ENCODE results near the gene MTHFSD. TPM values are rescaled to one million over a fixed set of nuclear protein-coding genes. Genes with fewer than 3 reads are reported as not detected.

The MTHFSD gene
- total RNA-seq, 4 donors from 2014 or later: 12.5 to 26.6 (median 19.3) TPM

GRCh38 chr16:86519649-86520316 lies 35.3 kb downstream of the MTHFSD start:
- WGBS, 2 donors (ENCODE audit: low coverage in 1 of 2): 0% methylated on average over 1 to 5 of the region's 31 CpGs
- Histone ChIP-seq H3K27ac (peak overlapping the region in 3 of 4 donors; percentile 90 to 99 (median 99)), H3K27me3 (peaks cover 25% of the 10 kb centered on the region), H3K36me3 (no peaks in the 10 kb centered on the region), H3K4me1 (peaks cover 0 to 56% (median 13%) of the 10 kb centered on the region in 3 donors), H3K9me3 (no peaks in the 10 kb centered on the region), H3K4me3 (peak overlapping the region in 1 of 2 donors; percentile 26)
- peak; percentile 20 for ATAC-seq
- TF ChIP-seq CTCF (IDR thresholded peaks at IDR 0.05): peak in 3 of 4 experiments; percentile 93 to 96 (median 95)
- no peak for TF ChIP-seq EP300 (IDR thresholded peaks at IDR 0.05)
- TF ChIP-seq POLR2AphosphoS5 (IDR thresholded peaks at IDR 0.05): peak; percentile 47
- TF ChIP-seq POLR2A (IDR thresholded peaks at IDR 0.05): no peak

- Histone ChIP-seq H3K27me3 (peaks cover 25% of the 10 kb centered on the region), H3K4me3 (no peak overlapping the region), H3K36me3 (no peaks in the 10 kb centered on the region), H3K4me1 (peaks cover 0 to 56% (median 13%) of the 10 kb centered on the region in 3 donors), H3K27ac (peak overlapping the region in 3 of 4 donors; percentile 90 to 99 (median 99)), H3K9me3 (no peaks in the 10 kb centered on the region)
- no CpG with 5 or more reads among the region's 16 CpGs for WGBS, 2 donors (ENCODE audit: low coverage in 1 of 2)
- TF ChIP-seq POLR2AphosphoS5 (IDR thresholded peaks at IDR 0.05): no peak
- no peak for TF ChIP-seq POLR2A (IDR thresholded peaks at IDR 0.05)
- no peak for TF ChIP-seq CTCF (IDR thresholded peaks at IDR 0.05)
- TF ChIP-seq EP300 (IDR thresholded peaks at IDR 0.05): no peak
- no peak for ATAC-seq
These were observed 35.9 kb downstream of the MTHFSD start for GRCh38 chr16:86519007-86519648.

- peak; percentile 73 for ATAC-seq
- H3K36me3 ChIP-seq: peaks cover 0 to 12% of the 10 kb centered on the region in 2 donors
- H3K27ac ChIP-seq: peak overlapping the region; percentile 70 to 99 (median 94)
- peaks cover 25% of the 10 kb centered on the region for H3K27me3 ChIP-seq
- no peaks in the 10 kb centered on the region for H3K9me3 ChIP-seq
- peaks cover 0 to 56% (median 13%) of the 10 kb centered on the region in 3 donors for H3K4me1 ChIP-seq
- 0 to 13% methylated on average over 3 of the region's 17 CpGs for WGBS, 2 donors (ENCODE audit: low coverage in 1 of 2)
- peak overlapping the region in 1 of 2 donors; percentile 89 for H3K4me3 ChIP-seq
- TF ChIP-seq POLR2AphosphoS5 (IDR thresholded peaks at IDR 0.05) (peak; percentile 81), EP300 (IDR thresholded peaks at IDR 0.05) (no peak), POLR2A (IDR thresholded peaks at IDR 0.05) (peak in 1 of 2 donors; percentile 21), CTCF (IDR thresholded peaks at IDR 0.05) (peak in 3 of 4 experiments; percentile 88 to 93 (median 93))
These were observed 37.3 kb downstream of the MTHFSD start for GRCh38 chr16:86517652-86518258.

GRCh38 chr16:86517033-86517432 lies 38.0 kb downstream of the MTHFSD start:
- Histone ChIP-seq H3K27me3 (peaks cover 23% of the 10 kb centered on the region), H3K4me3 (peak overlapping the region; percentile 46 to 89), H3K36me3 (peaks cover 0 to 16% of the 10 kb centered on the region in 2 donors), H3K27ac (peak overlapping the region; percentile 70 to 99 (median 94)), H3K9me3 (no peaks in the 10 kb centered on the region), H3K4me1 (peaks cover 0 to 62% (median 13%) of the 10 kb centered on the region in 3 donors)
- ATAC-seq: no peak
- WGBS, 2 donors (ENCODE audit: low coverage in 1 of 2): 8 to 78% methylated on average over 2 to 5 of the region's 9 CpGs
- no peak for TF ChIP-seq EP300 (IDR thresholded peaks at IDR 0.05)
- TF ChIP-seq POLR2AphosphoS5 (IDR thresholded peaks at IDR 0.05): no peak
- TF ChIP-seq POLR2A (IDR thresholded peaks at IDR 0.05): no peak
- peak in 1 of 4 experiments; percentile 11 for TF ChIP-seq CTCF (IDR thresholded peaks at IDR 0.05)

Data from gastroesophageal sphincter (tissue), 4 donors.